Endothelial cell of umbilical vein (primary cell): ENCODE data around the gene STX8. TPM values are rescaled to one million over a fixed set of nuclear protein-coding genes. Genes with fewer than 3 reads are reported as not detected.

Experiments
- BruUV-seq: library from RNA; stranded (reverse); fragments of 400-500 nt; replicated peaks from 2 replicates; lab custom pipeline; 2021; lab: Mats Ljungman, UMichigan
- CTCF ChIA-PET: fragments of 300-600, 350-600 bp; sonication (Branson Sonifier 250); formaldehyde crosslinking; loops from one replicate; lab custom pipeline; 2021; ENCODE audit warnings: antibody characterized with exemption, inconsistent platforms; lab: Charles Lee
- POLR2A ChIA-PET: fragments of 300-600, 350-600 bp; sonication (Branson Sonifier 250); formaldehyde crosslinking; loops from one replicate; lab custom pipeline; 2021; ENCODE audit warnings: antibody characterized with exemption, inconsistent platforms; lab: Charles Lee
- DNase-seq: peaks from one replicate; pipeline ENCODE4 v3.0.0-alpha.2; 2011; ENCODE audit warnings: low read depth, low spot score
- FAIRE-seq: peaks from 2 replicates; lab custom pipeline; 2011; peaks lifted over from hg19 to GRCh38; lab: Jason Lieb, UNC
- H2AFZ ChIP-seq: 2 replicates; pipeline ENCODE4 v1.6.0; 2012; ENCODE audit warnings: low read depth, low read length, control low read depth, inconsistent platforms
- H3K27ac ChIP-seq: 2 replicates; pipeline ENCODE4 v1.5.1; 2011; ENCODE audit warnings: low read depth, mild to moderate bottlenecking, control low read depth, low read length, moderate library complexity; ENCODE audit not compliant: insufficient read depth
- H3K27me3 ChIP-seq, 2 experiments: 2 replicates each; pipeline versions ENCODE4 v1.6.0 to v1.6.1; 2011; ENCODE audit warnings: low read length in 2 of 2, mixed read lengths in 1 of 2; ENCODE audit not compliant: control insufficient read depth in 2 of 2, insufficient read depth in 2 of 2
- H3K36me3 ChIP-seq, 2 experiments: 2 replicates in 1 of 2; 3 replicates in 1 of 2; pipeline ENCODE4 v1.5.1; 2011; ENCODE audit warnings: low read length in 2 of 2, mild to moderate bottlenecking in 1 of 2, moderate library complexity in 1 of 2; ENCODE audit not compliant: control insufficient read depth in 2 of 2, insufficient read depth in 2 of 2; ENCODE audit errors: extremely low read depth in 1 of 2
- H3K4me1 ChIP-seq: 3 replicates; pipeline ENCODE4 v1.5.1; 2011; ENCODE audit warnings: mild to moderate bottlenecking, low read length; ENCODE audit not compliant: control insufficient read depth, insufficient read depth; ENCODE audit errors: extremely low read depth
- H3K4me2 ChIP-seq: 2 replicates; pipeline ENCODE4 v1.6.1; 2011; ENCODE audit warnings: low read length, control low read depth, mixed read lengths; ENCODE audit not compliant: insufficient read depth
- H3K4me3 ChIP-seq, 3 experiments: fragments of 200-600 bp in 1 of 3; sonication (generic), shearing (Covaris generic) in 1 of 3; replicated peaks in 1 of 3; 2 replicates each; pipeline ENCODE4 v1.5.1; 2011 to 2016; ENCODE audit warnings: control low read depth in 3 of 3, low read length in 3 of 3, mild to moderate bottlenecking in 2 of 3, inconsistent platforms in 1 of 3, low read depth in 1 of 3, moderate library complexity in 1 of 3; ENCODE audit not compliant: insufficient read depth in 1 of 3
- H3K79me2 ChIP-seq: 2 replicates; pipeline ENCODE4 v1.6.0; 2012; ENCODE audit warnings: low read length, inconsistent platforms; ENCODE audit not compliant: control insufficient read depth, insufficient read depth
- H3K9ac ChIP-seq: replicated peaks from 2 replicates; pipeline ENCODE3; 2011; ENCODE audit warnings: low read length, control low read depth; ENCODE audit not compliant: insufficient read depth; ENCODE audit errors: extremely low read depth
- H3K9me1 ChIP-seq: replicated peaks from 3 replicates; pipeline ENCODE4 v1.6.0; 2011; ENCODE audit warnings: mild to moderate bottlenecking, low read length; ENCODE audit not compliant: control insufficient read depth, insufficient read depth; ENCODE audit errors: extremely low read depth
- H3K9me3 ChIP-seq: replicated peaks from 2 replicates; pipeline ENCODE4 v1.5.1; 2012; ENCODE audit warnings: low read length, inconsistent platforms; ENCODE audit not compliant: control insufficient read depth, insufficient read depth
- H4K20me1 ChIP-seq: replicated peaks from 2 replicates; pipeline ENCODE3; 2011; ENCODE audit warnings: mild to moderate bottlenecking, low read length; ENCODE audit not compliant: control insufficient read depth, insufficient read depth; ENCODE audit errors: extremely low read depth
- CTCF ChIP-seq, 2 donors: IDR thresholded peaks; 1 replicate in 1 of 2; 2 replicates in 1 of 2; pipeline ENCODE4 v1.5.1; 2011; ENCODE audit warnings: low read length in 2 of 2, mild to moderate bottlenecking in 2 of 2, moderate library complexity in 2 of 2, control low read depth in 1 of 2, inconsistent platforms in 1 of 2, low read depth in 1 of 2; ENCODE audit not compliant: insufficient read depth in 1 of 2; ENCODE audit errors: extremely low read depth in 1 of 2
- EZH2 ChIP-seq: IDR thresholded peaks from 2 replicates; pipeline ENCODE4 v1.6.1; 2012; ENCODE audit warnings: borderline replicate concordance, low read depth, mild to moderate bottlenecking, moderate library complexity, low read length, inconsistent platforms; ENCODE audit not compliant: severe bottlenecking
- FOS ChIP-seq: IDR thresholded peaks from 2 replicates; pipeline ENCODE4 v1.6.1; 2011; ENCODE audit warnings: mild to moderate bottlenecking, low read length, moderate library complexity, borderline replicate concordance; ENCODE audit not compliant: insufficient read depth
- GATA2 ChIP-seq: IDR thresholded peaks from 2 replicates; pipeline ENCODE4 v1.7.0; 2011; ENCODE audit warnings: low read depth, mild to moderate bottlenecking, moderate library complexity, mixed read lengths, low read length; ENCODE audit not compliant: insufficient read length, insufficient read depth
- JUN ChIP-seq: IDR thresholded peaks from 2 replicates; pipeline ENCODE4 v1.6.1; 2011; ENCODE audit warnings: borderline replicate concordance, low read depth; ENCODE audit not compliant: insufficient read length, insufficient read depth
- MAX ChIP-seq: IDR thresholded peaks from 2 replicates; pipeline ENCODE4 v1.6.1; 2011; ENCODE audit not compliant: insufficient read depth, insufficient read length
- MYC ChIP-seq: IDR thresholded peaks from one replicate; pipeline ENCODE4 v1.6.1; 2011; ENCODE audit warnings: mild to moderate bottlenecking, low read depth, low read length
- POLR2A ChIP-seq: IDR thresholded peaks from 2 replicates; pipeline ENCODE4 v1.6.1; 2012; ENCODE audit warnings: low read depth, mild to moderate bottlenecking, control low read depth, low read length
- POLR2AphosphoS5 ChIP-seq: IDR thresholded peaks from 2 replicates; pipeline ENCODE4 v1.6.1; 2012; ENCODE audit warnings: low read depth, mild to moderate bottlenecking, control low read depth, low read length, moderate library complexity; ENCODE audit not compliant: insufficient read depth
- dilution Hi-C: fragments of 300-500 bp; cut with MboI; formaldehyde crosslinking; loops from one replicate; pipeline ENCODE4 v1.15.0; 2019; ENCODE audit warnings: low sequenced_read_pairs; ENCODE audit not compliant: extremely low pct_ligation_motif_present
- intact Hi-C: fragments of 100-400 bp; cut with micrococcal nuclease; formaldehyde crosslinking; loops from one replicate; pipeline ENCODE4 v1.10.0; 2022
- polyA plus RNA-seq, 4 experiments: library from polyadenylated mRNA; depleted of rRNA in 3 of 4; stranded (reverse) in 3 of 4; unstranded in 1 of 4; fragments of >200 nt; gene quantifications; 2 replicates each; pipeline versions ENCODE4 v1.2.1 to v1.2.3, GENCODE V29; 2011 to 2012; ENCODE audit warnings: missing spikeins in 1 of 4
- total RNA-seq: library from RNA; stranded (reverse); gene quantifications from 2 replicates; pipeline ENCODE4 v1.2.3, GENCODE V29; 2021

Gene STX8
- total and polyA plus RNA-seq, 2 donors (not counting 3 experiments of a cell fraction or from before 2014, with no cell fraction given) = 25.9 to 67.3 TPM

GRCh38 chr17:9269350-9270035, 306.1 kb downstream of the STX8 start:
- dilution Hi-C loops (no loop called here), intact Hi-C loops (no loop called here)
- Histone ChIP-seq H3K79me2 (no peaks in the 10 kb centered on the region), H3K4me3 (no peak overlapping the region), H3K4me2 (no peak overlapping the region), H3K36me3 (no peaks in the 10 kb centered on the region), H3K4me1 (no peaks in the 10 kb centered on the region), H3K9ac (no peak overlapping the region), H3K27me3 (no peaks in the 10 kb centered on the region), H3K27ac (no peak overlapping the region), H3K9me3 (no peaks in the 10 kb centered on the region), H3K9me1 (no peaks in the 10 kb centered on the region), H4K20me1 (no peaks in the 10 kb centered on the region), H2AFZ (no peak overlapping the region)
- DNase-seq = no peak
- TF ChIP-seq MYC (no peak), JUN (no peak), EZH2 (no peak), POLR2A (no peak), CTCF (IDR thresholded peaks at IDR 0.05; ENCODE audit: extremely low read depth in 1 of 2, insufficient read depth in 1 of 2, low read depth in 1 of 2, low read length in 2 of 2) (no peak), POLR2AphosphoS5 (no peak), GATA2 (no peak), MAX (no peak), FOS (no peak)
- CTCF ChIA-PET = no interaction called here
- BruUV-seq = no TSS peak
- POLR2A ChIA-PET = no interaction called here
- no peak for FAIRE-seq
